BLaER1 treated with 17β-estradiol and CSF1 and Interleukin-3, amounts not matched to agents 10 nM and 100 nM (cell line): ENCODE results near the gene SLC22A1.

Experiments
- H3K27ac ChIP-seq, 11 experiments: shearing (Covaris generic); formaldehyde crosslinking; 2 replicates each; pipeline ENCODE4 v1.8.1; 2022
- H3K27me3 ChIP-seq, 11 experiments: shearing (Covaris generic); formaldehyde crosslinking; 2 replicates each; pipeline ENCODE4 v1.8.1; 2022
- H3K36me3 ChIP-seq, 11 experiments: shearing (Covaris generic); formaldehyde crosslinking; 2 replicates each; pipeline ENCODE4 v1.8.1; 2022
- H3K4me1 ChIP-seq, 10 experiments: shearing (Covaris generic); formaldehyde crosslinking; 2 replicates each; pipeline ENCODE4 v1.8.1; 2022
- H3K4me2 ChIP-seq, 11 experiments: shearing (Covaris generic); formaldehyde crosslinking; 2 replicates each; pipeline ENCODE4 v1.8.1; 2022
- H3K4me3 ChIP-seq, 10 experiments: shearing (Covaris generic); formaldehyde crosslinking; 2 replicates each; pipeline ENCODE4 v1.8.1; 2022
- H3K9ac ChIP-seq, 11 experiments: shearing (Covaris generic); formaldehyde crosslinking; 2 replicates each; pipeline ENCODE4 v1.8.1; 2022
- H3K9me3 ChIP-seq, 11 experiments: shearing (Covaris generic); formaldehyde crosslinking; replicated peaks in 1 of 11; 2 replicates each; pipeline ENCODE4 v1.8.1; 2022
- H4K20me1 ChIP-seq, 11 experiments: shearing (Covaris generic); formaldehyde crosslinking; 2 replicates each; pipeline ENCODE4 v1.8.1; 2022
- Cebpa-rat ChIP-seq, 11 experiments: shearing (Covaris generic); IDR thresholded peaks; 2 replicates each; pipeline ENCODE4 v1.8.1; 2022

Gene SLC22A1

GRCh38 chr6:160092602-160093001 lies 29.0 kb upstream of the SLC22A1 start:
- H3K27ac ChIP-seq, result no peak overlapping the region
- H3K36me3 ChIP-seq, result peaks cover 93 to 100% (median 97%) of the 10 kb centered on the region in 11 experiments
- no peak for TF ChIP-seq Cebpa-rat (IDR thresholded peaks at IDR 0.05)
- H3K4me3 ChIP-seq, result no peak overlapping the region
- no peaks in the 10 kb centered on the region for H3K27me3 ChIP-seq
- peaks cover 3 to 94% (median 17%) of the 10 kb centered on the region in 11 experiments; a peak in 15 of 22 replicates for H4K20me1 ChIP-seq
- no peak overlapping the region for H3K4me2 ChIP-seq
- no peaks in the 10 kb centered on the region for H3K9me3 ChIP-seq
- H3K4me1 ChIP-seq, result no peaks in the 10 kb centered on the region
- no peak overlapping the region for H3K9ac ChIP-seq

GRCh38 chr6:160093061-160093460 lies 28.6 kb upstream of the SLC22A1 start:
- H4K20me1 ChIP-seq, result peaks cover 3 to 94% (median 16%) of the 10 kb centered on the region in 11 experiments; a peak in 15 of 22 replicates
- TF ChIP-seq Cebpa-rat (IDR thresholded peaks at IDR 0.05), result no peak
- peaks cover 93 to 100% (median 97%) of the 10 kb centered on the region in 11 experiments for H3K36me3 ChIP-seq
- no peaks in the 10 kb centered on the region for H3K27me3 ChIP-seq
- peaks cover 0 to 2% (median 0%) of the 10 kb centered on the region in 10 experiments; a peak in 2 of 20 replicates for H3K4me1 ChIP-seq
- H3K9ac ChIP-seq, result no peak overlapping the region
- no peak overlapping the region for H3K4me2 ChIP-seq
- no peaks in the 10 kb centered on the region for H3K9me3 ChIP-seq
- H3K27ac ChIP-seq, result no peak overlapping the region
- no peak overlapping the region for H3K4me3 ChIP-seq

GRCh38 chr6:160093946-160094345 lies 27.7 kb upstream of the SLC22A1 start:
- H3K9me3 ChIP-seq, result no peaks in the 10 kb centered on the region
- H3K36me3 ChIP-seq, result peaks cover 92 to 100% (median 97%) of the 10 kb centered on the region in 11 experiments
- H3K27me3 ChIP-seq, result no peaks in the 10 kb centered on the region
- peaks cover 0 to 11% (median under 1%) of the 10 kb centered on the region in 10 experiments; a peak in 10 of 20 replicates for H3K4me1 ChIP-seq
- peaks cover 0 to 94% (median 12%) of the 10 kb centered on the region in 11 experiments; a peak in 13 of 22 replicates for H4K20me1 ChIP-seq
- no peak for TF ChIP-seq Cebpa-rat (IDR thresholded peaks at IDR 0.05)
- H3K9ac ChIP-seq, result no peak overlapping the region
- H3K4me3 ChIP-seq, result no peak overlapping the region
- H3K4me2 ChIP-seq, result no peak overlapping the region
- no peak overlapping the region for H3K27ac ChIP-seq

GRCh38 chr6:160095146-160095845 lies 26.3 kb upstream of the SLC22A1 start:
- peaks cover 81 to 96% (median 89%) of the 10 kb centered on the region in 11 experiments for H3K36me3 ChIP-seq
- no peak overlapping the region for H3K27ac ChIP-seq
- H3K9me3 ChIP-seq, result no peaks in the 10 kb centered on the region
- peaks cover 10 to 25% (median 14%) of the 10 kb centered on the region in 10 experiments for H3K4me1 ChIP-seq
- H3K27me3 ChIP-seq, result no peaks in the 10 kb centered on the region
- no peak for TF ChIP-seq Cebpa-rat (IDR thresholded peaks at IDR 0.05)
- no peak overlapping the region for H3K4me2 ChIP-seq
- H3K9ac ChIP-seq, result no peak overlapping the region
- peaks cover 0 to 94% (median 11%) of the 10 kb centered on the region in 11 experiments; a peak in 11 of 22 replicates for H4K20me1 ChIP-seq
- H3K4me3 ChIP-seq, result no peak overlapping the region

GRCh38 chr6:160101277-160102205 lies 20.1 kb upstream of the SLC22A1 start:
- peaks cover 7 to 89% (median 18%) of the 10 kb centered on the region in 11 experiments; a peak in 18 of 22 replicates for H4K20me1 ChIP-seq
- H3K9ac ChIP-seq, result peak overlapping the region in 4 of 11 experiments; percentile 2 to 41 (median 22); a peak in 5 of 22 replicates
- peaks cover 28 to 46% (median 33%) of the 10 kb centered on the region in 10 experiments for H3K4me1 ChIP-seq
- TF ChIP-seq Cebpa-rat (IDR thresholded peaks at IDR 0.05), result no peak
- H3K4me2 ChIP-seq, result peak overlapping the region; percentile 19 to 76 (median 65)
- H3K36me3 ChIP-seq, result peaks cover 76 to 90% (median 80%) of the 10 kb centered on the region in 11 experiments
- H3K27ac ChIP-seq, result peak overlapping the region in 8 of 11 experiments; percentile 2 to 52 (median 36); a peak in 10 of 22 replicates
- H3K4me3 ChIP-seq, result no peak overlapping the region
- H3K9me3 ChIP-seq, result no peaks in the 10 kb centered on the region
- no peaks in the 10 kb centered on the region for H3K27me3 ChIP-seq

- Histone ChIP-seq H3K36me3 (peaks cover 74 to 90% (median 80%) of the 10 kb centered on the region in 11 experiments), H3K27me3 (no peaks in the 10 kb centered on the region), H3K4me3 (no peak overlapping the region), H3K4me2 (peak overlapping the region in 2 of 11 experiments; percentile 39 to 76; a peak in 4 of 22 replicates), H4K20me1 (peaks cover 7 to 87% (median 18%) of the 10 kb centered on the region in 11 experiments; a peak in 18 of 22 replicates), H3K4me1 (peaks cover 28 to 46% (median 33%) of the 10 kb centered on the region in 10 experiments), H3K9me3 (no peaks in the 10 kb centered on the region), H3K9ac (0 out of 22 replicates have a peak overlapping the region, but pooled peaks of 1 of the 11 experiments have one; percentile 19), H3K27ac (peak overlapping the region in 1 of 11 experiments; percentile 1; a peak in 1 of 22 replicates)
- no peak for TF ChIP-seq Cebpa-rat (IDR thresholded peaks at IDR 0.05)
Measured at GRCh38 chr6:160102399-160102798, 19.2 kb upstream of the SLC22A1 start.

GRCh38 chr6:160102956-160103824 lies 18.4 kb upstream of the SLC22A1 start:
- Histone ChIP-seq H3K27me3 (no peaks in the 10 kb centered on the region), H3K9me3 (no peaks in the 10 kb centered on the region), H3K4me3 (no peak overlapping the region), H3K9ac (no peak overlapping the region), H3K27ac (no peak overlapping the region), H3K36me3 (peaks cover 73 to 90% (median 78%) of the 10 kb centered on the region in 11 experiments), H3K4me1 (peaks cover 28 to 43% (median 33%) of the 10 kb centered on the region in 10 experiments), H4K20me1 (peaks cover 7 to 80% (median 18%) of the 10 kb centered on the region in 11 experiments; a peak in 18 of 22 replicates), H3K4me2 (no peak overlapping the region)
- no peak for TF ChIP-seq Cebpa-rat (IDR thresholded peaks at IDR 0.05)

- Histone ChIP-seq H3K4me3 (no peak overlapping the region), H3K9me3 (no peaks in the 10 kb centered on the region), H3K4me1 (peaks cover 28 to 37% (median 33%) of the 10 kb centered on the region in 10 experiments), H3K9ac (no peak overlapping the region), H4K20me1 (peaks cover 7 to 74% (median 18%) of the 10 kb centered on the region in 11 experiments; a peak in 18 of 22 replicates), H3K4me2 (no peak overlapping the region), H3K27me3 (no peaks in the 10 kb centered on the region), H3K27ac (no peak overlapping the region), H3K36me3 (peaks cover 67 to 88% (median 74%) of the 10 kb centered on the region in 11 experiments)
- no peak for TF ChIP-seq Cebpa-rat (IDR thresholded peaks at IDR 0.05)
Measured at GRCh38 chr6:160103825-160104100, 17.9 kb upstream of the SLC22A1 start.
